ENCODE results near the gene PHF13.

DNA sequence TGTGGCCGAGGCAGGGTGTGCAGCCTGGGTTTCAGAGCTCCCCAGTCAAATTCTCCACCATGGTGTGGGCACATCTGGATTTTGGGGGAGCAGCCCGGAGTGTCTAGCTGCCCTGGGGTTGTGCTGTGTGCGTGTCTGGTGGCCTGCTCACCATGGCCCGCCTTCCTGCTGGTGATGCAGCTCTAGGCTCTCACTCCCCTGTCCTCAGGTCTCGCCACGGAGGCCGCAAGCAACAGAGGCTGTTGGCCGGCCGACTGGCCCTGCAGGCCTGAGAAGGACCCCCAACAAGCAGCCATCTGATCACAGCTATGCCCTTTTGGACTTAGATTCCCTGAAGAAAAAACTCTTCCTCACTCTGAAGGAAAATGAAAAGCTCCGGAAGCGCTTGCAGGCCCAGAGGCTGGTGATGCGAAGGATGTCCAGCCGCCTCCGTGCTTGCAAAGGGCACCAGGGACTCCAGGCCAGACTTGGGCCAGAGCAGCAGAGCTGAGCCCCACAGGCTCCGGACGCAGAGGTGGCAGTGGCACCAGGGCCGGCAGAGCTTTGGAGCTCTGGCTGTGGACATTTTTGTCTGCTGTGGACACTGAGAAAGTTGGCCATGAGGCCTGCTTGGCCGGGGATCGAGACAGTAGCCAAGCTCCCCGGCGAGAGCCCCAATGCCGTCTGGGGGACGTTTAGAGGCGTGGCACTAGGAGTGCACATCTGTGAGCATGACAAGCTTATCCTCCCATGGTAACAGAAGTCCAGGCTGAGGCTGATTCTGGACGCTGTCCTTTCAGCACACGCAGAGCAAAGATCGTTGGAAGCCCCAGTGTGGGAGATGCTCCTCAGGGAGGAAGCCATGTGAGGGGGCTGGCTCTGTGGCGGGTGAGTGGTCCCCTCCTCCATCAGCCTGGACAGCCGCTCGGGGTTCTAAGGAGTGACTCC is 19.3 kb downstream of the PHF13 start:
- TF ChIP-seq POLR2A (IDR thresholded peaks at IDR 0.05), result no peak
- TF ChIP-seq, protein P1, sequence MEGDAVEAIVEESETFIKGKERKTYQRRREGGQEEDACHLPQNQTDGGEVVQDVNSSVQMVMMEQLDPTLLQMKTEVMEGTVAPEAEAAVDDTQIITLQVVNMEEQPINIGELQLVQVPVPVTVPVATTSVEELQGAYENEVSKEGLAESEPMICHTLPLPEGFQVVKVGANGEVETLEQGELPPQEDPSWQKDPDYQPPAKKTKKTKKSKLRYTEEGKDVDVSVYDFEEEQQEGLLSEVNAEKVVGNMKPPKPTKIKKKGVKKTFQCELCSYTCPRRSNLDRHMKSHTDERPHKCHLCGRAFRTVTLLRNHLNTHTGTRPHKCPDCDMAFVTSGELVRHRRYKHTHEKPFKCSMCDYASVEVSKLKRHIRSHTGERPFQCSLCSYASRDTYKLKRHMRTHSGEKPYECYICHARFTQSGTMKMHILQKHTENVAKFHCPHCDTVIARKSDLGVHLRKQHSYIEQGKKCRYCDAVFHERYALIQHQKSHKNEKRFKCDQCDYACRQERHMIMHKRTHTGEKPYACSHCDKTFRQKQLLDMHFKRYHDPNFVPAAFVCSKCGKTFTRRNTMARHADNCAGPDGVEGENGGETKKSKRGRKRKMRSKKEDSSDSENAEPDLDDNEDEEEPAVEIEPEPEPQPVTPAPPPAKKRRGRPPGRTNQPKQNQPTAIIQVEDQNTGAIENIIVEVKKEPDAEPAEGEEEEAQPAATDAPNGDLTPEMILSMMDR (IDR thresholded peaks at IDR 0.05), result no peak

All from tibial nerve (tissue), 3 donors.